GM13976 (cell line): ENCODE data around the gene TCAIM.

Source experiments
- DNase-seq: peaks from one replicate; pipeline ENCODE4 v3.0.0; 2012; ENCODE audit warnings: low spot score
- in situ Hi-C: fragments of 300-500 bp; cut with MboI; formaldehyde crosslinking; loops from one replicate; pipeline ENCODE4 v1.12.0; 2022; ENCODE audit warnings: low sequenced_read_pairs, mixed read lengths, inconsistent platforms; ENCODE audit not compliant: unreplicated experiment
- TF ChIP-seq, protein P1 (sequence below): IDR thresholded peaks from 2 replicates; pipeline ENCODE4 v1.5.1; 2012; ENCODE audit warnings: borderline replicate concordance, mild to moderate bottlenecking; ENCODE audit not compliant: insufficient read depth; ENCODE audit errors: extremely low read depth, missing control alignments, control extremely low read depth

TCAIM gene

DNA sequence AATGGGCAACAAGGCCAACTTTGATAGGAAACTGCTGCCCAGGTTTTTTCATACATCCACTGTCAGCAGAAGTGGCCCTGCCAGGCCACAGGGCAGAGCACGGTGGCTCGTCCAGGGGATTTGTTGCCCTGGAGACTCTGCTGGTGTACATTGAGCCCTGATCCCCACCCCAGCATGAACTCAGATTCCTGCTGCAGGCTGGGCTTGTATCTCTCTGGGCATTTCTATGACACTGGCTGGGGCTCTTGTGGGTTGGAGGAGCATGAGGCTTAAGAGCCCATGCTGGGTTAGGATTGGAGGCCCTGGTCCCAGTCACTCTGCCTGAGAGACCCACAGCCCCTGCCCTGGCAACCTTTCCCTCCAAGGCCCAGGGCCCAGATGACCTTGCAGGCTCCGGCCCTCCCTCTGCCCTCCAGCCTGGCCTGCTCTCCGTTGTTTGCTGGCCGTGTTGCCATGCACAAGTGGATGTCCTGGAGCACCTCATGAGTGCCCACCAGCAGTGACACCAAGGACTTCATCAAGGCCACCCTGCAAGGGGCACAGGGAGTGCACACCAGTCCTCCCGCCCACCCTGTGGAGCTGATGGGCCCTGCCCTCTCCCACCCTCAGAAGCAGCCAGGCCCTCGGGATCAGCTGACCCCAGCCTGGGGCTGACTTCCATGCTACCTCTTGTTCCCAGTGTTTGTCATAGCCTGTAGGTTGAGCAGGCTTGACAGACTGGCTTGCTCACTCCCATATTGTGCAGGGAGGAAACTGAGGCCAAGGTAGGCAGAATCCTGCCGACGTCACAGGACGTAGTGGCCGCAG, 80.8 kb downstream of the TCAIM start:
- DNase-seq = no peak
- TF ChIP-seq, protein P1, sequence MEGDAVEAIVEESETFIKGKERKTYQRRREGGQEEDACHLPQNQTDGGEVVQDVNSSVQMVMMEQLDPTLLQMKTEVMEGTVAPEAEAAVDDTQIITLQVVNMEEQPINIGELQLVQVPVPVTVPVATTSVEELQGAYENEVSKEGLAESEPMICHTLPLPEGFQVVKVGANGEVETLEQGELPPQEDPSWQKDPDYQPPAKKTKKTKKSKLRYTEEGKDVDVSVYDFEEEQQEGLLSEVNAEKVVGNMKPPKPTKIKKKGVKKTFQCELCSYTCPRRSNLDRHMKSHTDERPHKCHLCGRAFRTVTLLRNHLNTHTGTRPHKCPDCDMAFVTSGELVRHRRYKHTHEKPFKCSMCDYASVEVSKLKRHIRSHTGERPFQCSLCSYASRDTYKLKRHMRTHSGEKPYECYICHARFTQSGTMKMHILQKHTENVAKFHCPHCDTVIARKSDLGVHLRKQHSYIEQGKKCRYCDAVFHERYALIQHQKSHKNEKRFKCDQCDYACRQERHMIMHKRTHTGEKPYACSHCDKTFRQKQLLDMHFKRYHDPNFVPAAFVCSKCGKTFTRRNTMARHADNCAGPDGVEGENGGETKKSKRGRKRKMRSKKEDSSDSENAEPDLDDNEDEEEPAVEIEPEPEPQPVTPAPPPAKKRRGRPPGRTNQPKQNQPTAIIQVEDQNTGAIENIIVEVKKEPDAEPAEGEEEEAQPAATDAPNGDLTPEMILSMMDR = no peak
- in situ Hi-C loops = no loop called here

DNA sequence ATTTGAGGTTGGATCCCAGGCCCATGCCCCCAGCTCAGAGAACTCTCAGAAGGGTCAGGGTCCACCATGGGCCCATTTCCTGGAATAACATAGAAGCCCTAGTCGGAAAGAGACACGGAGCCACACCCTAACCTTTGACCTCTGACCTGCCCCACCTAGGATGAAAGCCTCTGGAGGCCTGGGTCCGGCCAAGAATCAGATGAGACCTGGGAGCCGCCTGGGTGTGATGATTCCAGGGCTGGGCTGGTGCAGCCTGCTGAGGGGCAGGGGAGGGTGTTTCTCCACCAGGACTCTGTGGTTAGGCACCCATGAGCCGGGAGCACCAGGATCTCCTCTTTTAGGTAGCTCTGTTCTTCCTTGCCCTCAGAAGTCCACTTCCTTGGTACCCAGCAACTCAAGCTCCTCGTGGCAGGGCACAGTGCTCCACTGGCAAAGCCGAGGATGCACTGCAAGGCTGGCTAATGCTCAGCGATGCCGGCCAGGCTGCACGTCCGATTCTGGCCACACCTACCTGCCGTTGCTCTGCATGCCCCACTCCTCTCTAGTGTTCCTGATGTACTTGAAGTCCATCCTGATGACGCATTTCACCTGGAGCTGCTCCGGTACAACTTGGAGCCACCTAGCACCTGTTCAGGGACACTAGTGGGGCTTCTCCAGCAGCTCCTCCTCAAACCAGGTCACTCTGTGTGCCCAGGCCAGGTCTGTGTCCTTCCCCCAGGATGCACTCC, 81.5 kb downstream of the TCAIM start:
- in situ Hi-C loops = no loop called here
- no peak for DNase-seq
- TF ChIP-seq, protein P1 = no peak

DNA sequence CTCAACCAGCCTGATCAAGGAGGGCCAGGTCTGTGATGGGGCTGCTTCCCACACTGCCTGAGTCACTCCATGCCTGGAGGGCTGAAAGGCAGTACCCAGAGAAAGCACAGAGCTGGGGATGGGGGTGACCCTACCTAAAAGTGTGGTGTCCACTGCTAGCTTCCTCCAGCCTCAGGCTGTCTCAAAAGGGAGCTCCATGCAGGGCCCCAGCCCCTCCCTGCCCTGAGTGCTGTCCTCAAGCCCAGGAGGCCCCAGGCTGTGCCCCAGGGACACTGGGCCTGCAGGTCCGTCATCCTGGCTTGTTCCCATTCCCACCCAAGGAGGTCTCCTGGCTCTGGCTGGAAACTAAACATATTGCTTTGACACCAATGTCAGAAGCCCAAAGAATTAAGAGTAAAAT, 82.1 kb downstream of the TCAIM start:
- DNase-seq = no peak
- TF ChIP-seq, protein P1 = no peak
- in situ Hi-C loops = no loop called here

DNA sequence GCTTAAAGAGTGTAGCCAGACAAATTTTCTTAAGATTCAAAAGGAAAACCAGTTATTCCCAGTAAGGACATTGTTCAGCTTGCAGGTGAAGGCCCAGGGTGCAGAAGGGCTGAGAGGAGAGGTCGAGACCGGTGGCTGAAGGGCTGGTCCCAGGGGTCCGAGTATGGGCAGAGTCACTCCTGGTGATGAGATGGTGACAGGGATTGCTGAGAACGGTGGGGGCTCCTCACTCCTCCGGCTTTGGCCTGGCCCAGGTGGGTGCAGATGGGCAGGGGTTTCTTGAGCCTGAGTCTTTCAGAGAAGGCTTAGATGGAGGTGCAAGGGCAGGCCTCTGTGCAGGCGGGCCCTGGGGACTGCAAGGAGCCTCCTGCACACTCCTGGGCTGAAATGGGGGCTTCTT, 82.7 kb downstream of the TCAIM start:
- TF ChIP-seq, protein P1 = no peak
- in situ Hi-C loops = no loop called here
- DNase-seq = no peak

DNA sequence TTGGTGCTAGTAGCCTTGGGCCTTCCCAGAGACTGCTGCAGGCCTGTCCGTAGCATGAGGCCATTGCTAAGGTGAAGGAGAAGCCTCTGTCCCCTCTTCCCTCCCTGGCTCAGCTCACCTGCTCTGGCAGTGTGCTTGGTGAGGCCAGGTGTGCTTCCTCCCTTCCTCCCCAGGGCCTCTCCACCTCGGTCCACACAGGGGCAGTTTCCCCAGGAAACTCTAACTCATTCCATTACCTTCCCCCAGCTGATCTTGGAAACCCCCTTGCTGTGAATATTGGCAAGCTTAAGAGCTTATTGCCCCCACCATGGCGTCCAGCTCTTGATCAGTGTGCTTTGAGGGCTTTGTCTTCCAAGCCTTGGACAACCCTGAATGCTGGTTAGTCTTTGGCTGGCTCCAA, 86.2 kb downstream of the TCAIM start:
- in situ Hi-C loops = no loop called here
- no peak for DNase-seq
- TF ChIP-seq, protein P1 = no peak

- no peak for DNase-seq
- TF ChIP-seq, protein P1 = no peak
- in situ Hi-C loops = no loop called here
These were observed 89.1 kb downstream of the TCAIM start for GRCh38 chr3:44427683-44428082.
